Endothelial cell of umbilical vein (primary cell): Measurements from ENCODE around the gene SRCIN1. TPM values are rescaled to one million over a fixed set of nuclear protein-coding genes. Genes with fewer than 3 reads are reported as not detected.

Experiments
- BruUV-seq: library from RNA; stranded (reverse); fragments of 400-500 nt; replicated peaks from 2 replicates; lab custom pipeline; 2021; lab: Mats Ljungman, UMichigan
- CTCF ChIA-PET: fragments of 300-600, 350-600 bp; sonication (Branson Sonifier 250); formaldehyde crosslinking; loops from one replicate; lab custom pipeline; 2021; ENCODE audit warnings: antibody characterized with exemption, inconsistent platforms; lab: Charles Lee
- POLR2A ChIA-PET: fragments of 300-600, 350-600 bp; sonication (Branson Sonifier 250); formaldehyde crosslinking; loops from one replicate; lab custom pipeline; 2021; ENCODE audit warnings: antibody characterized with exemption, inconsistent platforms; lab: Charles Lee
- DNase-seq: peaks from one replicate; pipeline ENCODE4 v3.0.0-alpha.2; 2011; ENCODE audit warnings: low read depth, low spot score
- FAIRE-seq: peaks from 2 replicates; lab custom pipeline; 2011; peaks lifted over from hg19 to GRCh38; lab: Jason Lieb, UNC
- H2AFZ ChIP-seq: 2 replicates; pipeline ENCODE4 v1.6.0; 2012; ENCODE audit warnings: low read depth, low read length, control low read depth, inconsistent platforms
- H3K27ac ChIP-seq: 2 replicates; pipeline ENCODE4 v1.5.1; 2011; ENCODE audit warnings: low read depth, mild to moderate bottlenecking, control low read depth, low read length, moderate library complexity; ENCODE audit not compliant: insufficient read depth
- H3K27me3 ChIP-seq, 2 experiments: 2 replicates each; pipeline versions ENCODE4 v1.6.0 to v1.6.1; 2011; ENCODE audit warnings: low read length in 2 of 2, mixed read lengths in 1 of 2; ENCODE audit not compliant: control insufficient read depth in 2 of 2, insufficient read depth in 2 of 2
- H3K36me3 ChIP-seq, 2 experiments: 2 replicates in 1 of 2; 3 replicates in 1 of 2; pipeline ENCODE4 v1.5.1; 2011; ENCODE audit warnings: low read length in 2 of 2, mild to moderate bottlenecking in 1 of 2, moderate library complexity in 1 of 2; ENCODE audit not compliant: control insufficient read depth in 2 of 2, insufficient read depth in 2 of 2; ENCODE audit errors: extremely low read depth in 1 of 2
- H3K4me1 ChIP-seq: 3 replicates; pipeline ENCODE4 v1.5.1; 2011; ENCODE audit warnings: mild to moderate bottlenecking, low read length; ENCODE audit not compliant: control insufficient read depth, insufficient read depth; ENCODE audit errors: extremely low read depth
- H3K4me2 ChIP-seq: 2 replicates; pipeline ENCODE4 v1.6.1; 2011; ENCODE audit warnings: low read length, control low read depth, mixed read lengths; ENCODE audit not compliant: insufficient read depth
- H3K4me3 ChIP-seq, 3 experiments: fragments of 200-600 bp in 1 of 3; sonication (generic), shearing (Covaris generic) in 1 of 3; replicated peaks in 1 of 3; 2 replicates each; pipeline ENCODE4 v1.5.1; 2011 to 2016; ENCODE audit warnings: control low read depth in 3 of 3, low read length in 3 of 3, mild to moderate bottlenecking in 2 of 3, inconsistent platforms in 1 of 3, low read depth in 1 of 3, moderate library complexity in 1 of 3; ENCODE audit not compliant: insufficient read depth in 1 of 3
- H3K79me2 ChIP-seq: 2 replicates; pipeline ENCODE4 v1.6.0; 2012; ENCODE audit warnings: low read length, inconsistent platforms; ENCODE audit not compliant: control insufficient read depth, insufficient read depth
- H3K9ac ChIP-seq: replicated peaks from 2 replicates; pipeline ENCODE3; 2011; ENCODE audit warnings: low read length, control low read depth; ENCODE audit not compliant: insufficient read depth; ENCODE audit errors: extremely low read depth
- H3K9me1 ChIP-seq: replicated peaks from 3 replicates; pipeline ENCODE4 v1.6.0; 2011; ENCODE audit warnings: mild to moderate bottlenecking, low read length; ENCODE audit not compliant: control insufficient read depth, insufficient read depth; ENCODE audit errors: extremely low read depth
- H3K9me3 ChIP-seq: replicated peaks from 2 replicates; pipeline ENCODE4 v1.5.1; 2012; ENCODE audit warnings: low read length, inconsistent platforms; ENCODE audit not compliant: control insufficient read depth, insufficient read depth
- H4K20me1 ChIP-seq: replicated peaks from 2 replicates; pipeline ENCODE3; 2011; ENCODE audit warnings: mild to moderate bottlenecking, low read length; ENCODE audit not compliant: control insufficient read depth, insufficient read depth; ENCODE audit errors: extremely low read depth
- EZH2 ChIP-seq: IDR thresholded peaks from 2 replicates; pipeline ENCODE4 v1.6.1; 2012; ENCODE audit warnings: borderline replicate concordance, low read depth, mild to moderate bottlenecking, moderate library complexity, low read length, inconsistent platforms; ENCODE audit not compliant: severe bottlenecking
- FOS ChIP-seq: IDR thresholded peaks from 2 replicates; pipeline ENCODE4 v1.6.1; 2011; ENCODE audit warnings: mild to moderate bottlenecking, low read length, moderate library complexity, borderline replicate concordance; ENCODE audit not compliant: insufficient read depth
- GATA2 ChIP-seq: IDR thresholded peaks from 2 replicates; pipeline ENCODE4 v1.7.0; 2011; ENCODE audit warnings: low read depth, mild to moderate bottlenecking, moderate library complexity, mixed read lengths, low read length; ENCODE audit not compliant: insufficient read length, insufficient read depth
- JUN ChIP-seq: IDR thresholded peaks from 2 replicates; pipeline ENCODE4 v1.6.1; 2011; ENCODE audit warnings: borderline replicate concordance, low read depth; ENCODE audit not compliant: insufficient read length, insufficient read depth
- MYC ChIP-seq: IDR thresholded peaks from one replicate; pipeline ENCODE4 v1.6.1; 2011; ENCODE audit warnings: mild to moderate bottlenecking, low read depth, low read length
- POLR2A ChIP-seq: IDR thresholded peaks from 2 replicates; pipeline ENCODE4 v1.6.1; 2012; ENCODE audit warnings: low read depth, mild to moderate bottlenecking, control low read depth, low read length
- POLR2AphosphoS5 ChIP-seq: IDR thresholded peaks from 2 replicates; pipeline ENCODE4 v1.6.1; 2012; ENCODE audit warnings: low read depth, mild to moderate bottlenecking, control low read depth, low read length, moderate library complexity; ENCODE audit not compliant: insufficient read depth
- dilution Hi-C: fragments of 300-500 bp; cut with MboI; formaldehyde crosslinking; loops from one replicate; pipeline ENCODE4 v1.15.0; 2019; ENCODE audit warnings: low sequenced_read_pairs; ENCODE audit not compliant: extremely low pct_ligation_motif_present
- intact Hi-C: fragments of 100-400 bp; cut with micrococcal nuclease; formaldehyde crosslinking; loops from one replicate; pipeline ENCODE4 v1.10.0; 2022
- polyA plus RNA-seq, 4 experiments: library from polyadenylated mRNA; depleted of rRNA in 3 of 4; stranded (reverse) in 3 of 4; unstranded in 1 of 4; fragments of >200 nt; gene quantifications; 2 replicates each; pipeline versions ENCODE4 v1.2.1 to v1.2.3, GENCODE V29; 2011 to 2012; ENCODE audit warnings: missing spikeins in 1 of 4
- total RNA-seq: library from RNA; stranded (reverse); gene quantifications from 2 replicates; pipeline ENCODE4 v1.2.3, GENCODE V29; 2021
- TF ChIP-seq, protein P1 (sequence below), 2 donors: IDR thresholded peaks; 1 replicate in 1 of 2; 2 replicates in 1 of 2; pipeline ENCODE4 v1.5.1; 2011; ENCODE audit warnings: low read length in 2 of 2, mild to moderate bottlenecking in 2 of 2, moderate library complexity in 2 of 2, control low read depth in 1 of 2, inconsistent platforms in 1 of 2, low read depth in 1 of 2; ENCODE audit not compliant: insufficient read depth in 1 of 2; ENCODE audit errors: extremely low read depth in 1 of 2
- TF ChIP-seq, protein P2 (sequence below): IDR thresholded peaks from 2 replicates; pipeline ENCODE4 v1.6.1; 2011; ENCODE audit not compliant: insufficient read depth, insufficient read length

SRCIN1 gene
- total and polyA plus RNA-seq, 2 donors (not counting 3 experiments of a cell fraction or from before 2014, with no cell fraction given) = 0.15 to 0.35 TPM

DNA sequence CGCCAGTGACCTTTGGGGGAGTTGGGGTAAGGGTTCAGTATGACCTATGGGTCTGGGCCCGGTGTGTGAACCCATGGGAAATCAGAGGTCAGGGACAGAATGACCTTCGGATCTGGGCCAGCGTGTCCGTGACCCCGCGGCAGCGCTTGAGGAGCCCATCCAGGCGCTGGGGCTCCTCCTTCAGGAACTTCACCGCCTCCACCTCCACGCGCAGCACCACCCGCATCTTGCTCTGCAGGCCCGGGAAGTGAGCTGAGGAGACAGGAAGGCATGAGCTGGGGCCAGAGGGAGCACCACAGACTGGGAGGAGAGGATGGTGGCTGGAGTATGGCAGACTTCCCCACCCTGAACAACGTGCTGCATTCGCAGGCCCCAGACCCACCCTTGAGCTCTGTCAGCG is 53.4 kb downstream of the SRCIN1 start:
- H3K9me3 ChIP-seq = no peaks in the 10 kb centered on the region
- H3K4me1 ChIP-seq = no peaks in the 10 kb centered on the region
- dilution Hi-C loops (no loop called here), intact Hi-C loops (no loop called here)
- H3K4me2 ChIP-seq = no peak overlapping the region
- no peaks in the 10 kb centered on the region for H3K36me3 ChIP-seq
- no peak overlapping the region for H2AFZ ChIP-seq
- H3K27ac ChIP-seq = no peak overlapping the region
- H3K9me1 ChIP-seq = no peaks in the 10 kb centered on the region
- no peak for TF ChIP-seq EZH2
- no peaks in the 10 kb centered on the region for H4K20me1 ChIP-seq
- ChIA-PET POLR2A (no interaction called here), CTCF (interaction anchor here (2.7 kb wide), 1 partner anchor 111 kb away, joined by 6 read pairs; no protein-coding TSS in a partner anchor)
- no peaks in the 10 kb centered on the region for H3K79me2 ChIP-seq
- DNase-seq (no peak), FAIRE-seq (no peak)
- H3K27me3 ChIP-seq = peaks cover 0 to 17% of the 10 kb centered on the region in 2 experiments
- H3K9ac ChIP-seq = no peak overlapping the region
- no peak overlapping the region for H3K4me3 ChIP-seq
- BruUV-seq = no TSS peak

DNA sequence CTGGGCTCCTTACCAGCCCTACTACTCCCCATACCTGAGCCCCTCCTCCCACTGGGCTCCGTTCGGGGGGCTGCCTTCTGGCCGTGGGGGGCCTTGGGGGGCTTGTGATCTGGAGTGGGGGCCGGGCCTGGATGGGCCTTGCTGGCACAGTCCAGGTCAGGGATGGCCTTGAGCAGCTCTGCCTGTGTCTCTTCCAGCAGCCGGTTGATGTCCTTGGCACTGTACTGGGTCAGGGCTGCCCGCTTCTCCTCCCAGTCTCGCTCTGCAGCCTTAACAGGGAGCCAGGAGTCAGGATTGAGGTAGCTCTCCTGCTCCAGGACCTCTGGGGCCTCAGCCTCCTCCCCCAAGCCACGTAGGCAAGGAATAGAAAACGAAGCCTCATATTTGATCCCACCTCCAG is 54.6 kb downstream of the SRCIN1 start:
- H3K4me3 ChIP-seq = no peak overlapping the region
- DNase-seq = no peak
- no peak overlapping the region for H2AFZ ChIP-seq
- H3K9me1 ChIP-seq = no peaks in the 10 kb centered on the region
- dilution Hi-C loops = no loop called here
- FAIRE-seq = no peak
- H3K79me2 ChIP-seq = no peaks in the 10 kb centered on the region
- no peaks in the 10 kb centered on the region for H3K36me3 ChIP-seq
- H3K27me3 ChIP-seq = peaks cover 0 to 16% of the 10 kb centered on the region in 2 experiments
- H3K27ac ChIP-seq = no peak overlapping the region
- no peaks in the 10 kb centered on the region for H4K20me1 ChIP-seq
- H3K4me2 ChIP-seq = no peak overlapping the region
- BruUV-seq = no TSS peak
- no peak overlapping the region for H3K9ac ChIP-seq
- intact Hi-C loops = no loop called here
- ChIA-PET CTCF (interaction anchor here (0.8 to 2.7 kb wide), 2 partner anchors 8 to 112 kb away, joined by 3 to 6 read pairs; no protein-coding TSS in a partner anchor), POLR2A (no interaction called here)
- H3K4me1 ChIP-seq = no peaks in the 10 kb centered on the region
- TF ChIP-seq JUN (no peak), EZH2 (no peak), FOS (no peak), MYC (no peak), POLR2A (no peak), GATA2 (no peak), POLR2AphosphoS5 (no peak)
- TF ChIP-seq, protein P1, sequence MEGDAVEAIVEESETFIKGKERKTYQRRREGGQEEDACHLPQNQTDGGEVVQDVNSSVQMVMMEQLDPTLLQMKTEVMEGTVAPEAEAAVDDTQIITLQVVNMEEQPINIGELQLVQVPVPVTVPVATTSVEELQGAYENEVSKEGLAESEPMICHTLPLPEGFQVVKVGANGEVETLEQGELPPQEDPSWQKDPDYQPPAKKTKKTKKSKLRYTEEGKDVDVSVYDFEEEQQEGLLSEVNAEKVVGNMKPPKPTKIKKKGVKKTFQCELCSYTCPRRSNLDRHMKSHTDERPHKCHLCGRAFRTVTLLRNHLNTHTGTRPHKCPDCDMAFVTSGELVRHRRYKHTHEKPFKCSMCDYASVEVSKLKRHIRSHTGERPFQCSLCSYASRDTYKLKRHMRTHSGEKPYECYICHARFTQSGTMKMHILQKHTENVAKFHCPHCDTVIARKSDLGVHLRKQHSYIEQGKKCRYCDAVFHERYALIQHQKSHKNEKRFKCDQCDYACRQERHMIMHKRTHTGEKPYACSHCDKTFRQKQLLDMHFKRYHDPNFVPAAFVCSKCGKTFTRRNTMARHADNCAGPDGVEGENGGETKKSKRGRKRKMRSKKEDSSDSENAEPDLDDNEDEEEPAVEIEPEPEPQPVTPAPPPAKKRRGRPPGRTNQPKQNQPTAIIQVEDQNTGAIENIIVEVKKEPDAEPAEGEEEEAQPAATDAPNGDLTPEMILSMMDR (IDR thresholded peaks at IDR 0.05; ENCODE audit: extremely low read depth in 1 of 2, insufficient read depth in 1 of 2, low read depth in 1 of 2, low read length in 2 of 2) = no peak
- TF ChIP-seq, protein P2, sequence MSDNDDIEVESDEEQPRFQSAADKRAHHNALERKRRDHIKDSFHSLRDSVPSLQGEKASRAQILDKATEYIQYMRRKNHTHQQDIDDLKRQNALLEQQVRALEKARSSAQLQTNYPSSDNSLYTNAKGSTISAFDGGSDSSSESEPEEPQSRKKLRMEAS = no peak
- no peaks in the 10 kb centered on the region for H3K9me3 ChIP-seq
